RWPE2 (cell line): Measurements from ENCODE around the gene DLX6.

Experiments
- ATAC-seq: fragments of 200-7000 bp; cut with Tn5 transposase; 3 replicates; pipeline ENCODE4 v1.9.1; 2021; ENCODE audit warnings: low read depth
- DNase-seq: peaks from one replicate; pipeline ENCODE4 v3.0.0-alpha.2; 2020; ENCODE audit warnings: low spot score
- H3K27ac ChIP-seq: fragments of 450-650 bp; 2 replicates; pipeline ENCODE4 v1.5.1; 2017; ENCODE audit warnings: mild to moderate bottlenecking; ENCODE audit not compliant: poor library complexity, severe bottlenecking
- H3K27me3 ChIP-seq: fragments of 250-450 bp; sonication (Bioruptor Pico); 2 replicates; pipeline ENCODE4 v1.5.1; 2021; ENCODE audit warnings: mild to moderate bottlenecking, moderate library complexity; ENCODE audit not compliant: insufficient read depth, poor library complexity, severe bottlenecking
- H3K36me3 ChIP-seq: fragments of 250-450 bp; sonication (Bioruptor Pico); 2 replicates; pipeline ENCODE4 v1.5.1; 2020; ENCODE audit warnings: low read depth, mild to moderate bottlenecking, moderate library complexity
- H3K4me1 ChIP-seq: fragments of 250-450 bp; sonication (Bioruptor Pico); 2 replicates; pipeline ENCODE4 v1.5.1; 2021; ENCODE audit warnings: mild to moderate bottlenecking, moderate library complexity; ENCODE audit not compliant: insufficient read depth, poor library complexity, severe bottlenecking
- H3K4me3 ChIP-seq: fragments of 250-450 bp; sonication (Bioruptor Pico); 2 replicates; pipeline ENCODE4 v1.5.1; 2021; ENCODE audit warnings: mild to moderate bottlenecking, moderate library complexity; ENCODE audit not compliant: severe bottlenecking
- H3K9me3 ChIP-seq: fragments of 250-450 bp; sonication (Bioruptor Pico); 2 replicates; pipeline ENCODE4 v1.5.1; 2021; ENCODE audit warnings: mild to moderate bottlenecking, moderate library complexity; ENCODE audit not compliant: severe bottlenecking
- TF ChIP-seq, protein P1 (sequence below): fragments of 450-650 bp; IDR thresholded peaks from one replicate; pipeline ENCODE4 v1.5.1; 2017; ENCODE audit warnings: mild to moderate bottlenecking, moderate library complexity; ENCODE audit not compliant: poor library complexity, severe bottlenecking

The DLX6 gene

DNA sequence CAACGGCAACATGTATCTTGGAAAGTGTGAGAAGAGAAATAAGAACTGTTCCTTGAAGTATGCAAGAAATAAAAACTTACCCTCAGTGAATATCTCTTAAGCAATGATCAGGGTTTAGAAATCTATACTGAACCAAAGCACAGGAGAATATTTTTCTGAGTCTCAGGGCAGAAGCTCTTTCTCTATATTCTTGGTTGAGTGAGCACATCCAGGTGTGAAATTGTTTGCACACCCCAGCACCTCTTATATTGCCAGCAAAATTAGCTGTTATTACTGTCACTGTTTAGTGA lies 8.4 kb downstream of the DLX6 start:
- DNase-seq = no peak
- Histone ChIP-seq H3K36me3 (no peaks in the 10 kb centered on the region), H3K27me3 (peaks cover 94% of the 10 kb centered on the region), H3K9me3 (no peaks in the 10 kb centered on the region), H3K4me1 (no peaks in the 10 kb centered on the region), H3K27ac (no peak overlapping the region), H3K4me3 (no peak overlapping the region)
- ATAC-seq = no peak
- TF ChIP-seq, protein P1, sequence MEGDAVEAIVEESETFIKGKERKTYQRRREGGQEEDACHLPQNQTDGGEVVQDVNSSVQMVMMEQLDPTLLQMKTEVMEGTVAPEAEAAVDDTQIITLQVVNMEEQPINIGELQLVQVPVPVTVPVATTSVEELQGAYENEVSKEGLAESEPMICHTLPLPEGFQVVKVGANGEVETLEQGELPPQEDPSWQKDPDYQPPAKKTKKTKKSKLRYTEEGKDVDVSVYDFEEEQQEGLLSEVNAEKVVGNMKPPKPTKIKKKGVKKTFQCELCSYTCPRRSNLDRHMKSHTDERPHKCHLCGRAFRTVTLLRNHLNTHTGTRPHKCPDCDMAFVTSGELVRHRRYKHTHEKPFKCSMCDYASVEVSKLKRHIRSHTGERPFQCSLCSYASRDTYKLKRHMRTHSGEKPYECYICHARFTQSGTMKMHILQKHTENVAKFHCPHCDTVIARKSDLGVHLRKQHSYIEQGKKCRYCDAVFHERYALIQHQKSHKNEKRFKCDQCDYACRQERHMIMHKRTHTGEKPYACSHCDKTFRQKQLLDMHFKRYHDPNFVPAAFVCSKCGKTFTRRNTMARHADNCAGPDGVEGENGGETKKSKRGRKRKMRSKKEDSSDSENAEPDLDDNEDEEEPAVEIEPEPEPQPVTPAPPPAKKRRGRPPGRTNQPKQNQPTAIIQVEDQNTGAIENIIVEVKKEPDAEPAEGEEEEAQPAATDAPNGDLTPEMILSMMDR = no peak

DNA sequence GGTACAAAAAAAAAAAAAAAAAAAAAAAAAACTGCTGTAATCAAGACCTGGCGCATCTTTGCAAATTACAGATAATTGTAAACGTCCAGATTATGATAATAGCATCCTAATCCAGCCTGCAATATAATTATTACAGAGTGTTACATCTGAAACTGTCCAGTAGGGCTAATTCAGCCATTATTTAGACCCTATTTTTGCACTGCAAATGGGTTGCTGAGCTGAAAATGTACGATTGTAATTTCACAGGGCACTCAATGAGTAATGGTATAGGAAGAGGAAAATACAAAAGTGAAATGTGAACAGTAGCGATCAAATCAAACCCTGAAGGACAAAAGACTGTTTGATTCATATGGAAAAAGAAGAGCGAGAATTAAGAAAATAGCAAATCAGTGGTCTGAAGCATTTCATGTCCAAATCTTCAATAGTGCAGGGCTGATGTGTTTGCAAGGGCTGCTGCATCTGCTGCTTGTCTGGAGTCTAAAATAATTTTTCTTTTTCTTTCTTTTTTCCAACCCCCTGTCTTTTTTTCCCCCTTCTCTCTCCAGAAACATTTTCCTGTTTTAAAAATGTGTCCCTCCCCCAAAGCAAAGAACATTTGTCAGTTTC lies 8.9 kb downstream of the DLX6 start:
- TF ChIP-seq, protein P1 = no peak
- no peak overlapping the region for H3K27ac ChIP-seq
- no peak overlapping the region for H3K4me3 ChIP-seq
- H3K4me1 ChIP-seq = no peaks in the 10 kb centered on the region
- ATAC-seq = no peak
- peaks cover 94% of the 10 kb centered on the region for H3K27me3 ChIP-seq
- H3K9me3 ChIP-seq = no peaks in the 10 kb centered on the region
- no peaks in the 10 kb centered on the region for H3K36me3 ChIP-seq
- no peak for DNase-seq

DNA sequence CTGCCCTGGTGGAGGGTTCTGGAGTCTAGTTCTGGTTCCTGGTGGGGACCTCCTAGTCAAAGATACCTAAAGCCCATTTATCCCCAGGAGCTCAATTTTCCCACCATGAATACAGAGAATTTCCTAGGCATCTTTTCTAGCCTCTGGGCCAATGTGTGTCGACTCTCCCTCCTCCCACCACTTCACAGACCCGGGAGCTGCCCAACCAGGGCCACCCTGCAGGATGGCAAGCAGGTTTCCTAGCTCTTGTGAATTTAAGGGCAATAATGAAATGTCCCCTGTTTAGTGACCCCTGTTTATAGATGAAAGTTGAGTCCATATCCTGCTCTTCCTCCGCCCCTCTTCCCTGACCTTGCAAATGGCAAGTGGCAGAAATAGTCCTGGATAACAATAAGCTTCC lies 9.9 kb downstream of the DLX6 start:
- Histone ChIP-seq H3K4me1 (no peaks in the 10 kb centered on the region), H3K27ac (no peak overlapping the region), H3K27me3 (peaks cover 96% of the 10 kb centered on the region), H3K4me3 (no peak overlapping the region), H3K9me3 (no peaks in the 10 kb centered on the region), H3K36me3 (no peaks in the 10 kb centered on the region)
- TF ChIP-seq, protein P1 = no peak
- DNase-seq = no peak
- no peak for ATAC-seq

DNA sequence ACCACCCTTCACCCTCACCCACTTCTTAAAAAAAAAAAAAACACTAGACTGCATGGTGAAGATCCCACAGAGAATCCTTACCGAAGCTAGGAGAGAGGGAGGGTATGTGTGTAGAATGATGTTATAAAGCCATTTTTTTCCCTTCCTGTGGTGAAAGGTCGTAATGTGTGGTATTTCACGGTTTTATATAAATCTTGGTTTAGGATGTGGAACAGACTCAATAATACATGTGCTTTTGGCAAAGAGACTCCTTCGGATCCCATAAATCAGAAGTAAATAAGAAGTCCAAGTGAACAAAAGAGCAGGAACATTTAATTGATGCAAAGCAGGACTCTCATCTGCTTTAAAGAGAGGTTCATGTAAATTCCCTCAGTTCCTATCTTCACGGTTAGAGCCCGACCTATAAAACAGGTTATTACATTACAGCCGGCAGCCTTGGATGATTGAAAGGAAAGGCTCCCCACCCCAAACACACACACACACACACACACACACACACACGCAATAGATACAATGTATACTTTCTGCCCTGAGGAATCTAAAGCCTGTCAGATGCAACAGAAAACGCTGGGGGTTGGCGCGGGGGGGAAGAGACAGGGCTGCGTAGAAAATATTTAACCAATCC lies 10.5 kb downstream of the DLX6 start:
- no peak for ATAC-seq
- Histone ChIP-seq H3K27ac (no peak overlapping the region), H3K27me3 (peaks cover 97% of the 10 kb centered on the region), H3K4me3 (no peak overlapping the region), H3K36me3 (no peaks in the 10 kb centered on the region), H3K9me3 (no peaks in the 10 kb centered on the region), H3K4me1 (no peaks in the 10 kb centered on the region)
- DNase-seq = no peak
- TF ChIP-seq, protein P1 = no peak
